ENCODE measurements around the gene SYT13. TPM values are rescaled to one million over a fixed set of nuclear protein-coding genes. Genes with fewer than 3 reads are reported as not detected.

The SYT13 gene
- total RNA-seq, 1 experiment from 2014 or later, result 1.4 TPM

DNA sequence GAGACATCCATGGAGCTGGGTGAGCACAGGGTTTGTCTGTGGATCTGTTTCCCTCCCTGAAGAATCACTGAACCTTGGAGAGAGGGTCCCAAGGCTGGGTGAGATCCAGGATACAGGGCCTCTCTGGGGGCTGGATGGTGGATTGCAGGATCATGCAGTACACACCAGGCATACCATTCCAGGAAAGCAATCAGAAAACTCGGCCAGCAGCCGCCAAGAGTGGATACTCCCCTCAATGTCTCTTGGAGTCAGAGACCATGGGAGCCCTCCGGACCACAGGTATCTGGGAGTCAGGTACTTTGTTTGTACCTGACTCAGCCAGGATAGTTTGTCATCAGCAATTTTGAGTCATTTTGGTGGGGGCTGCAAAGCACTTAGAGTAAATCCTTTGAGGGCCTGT, 14.6 kb upstream of the SYT13 start:
- ATAC-seq, result no peak
- no peaks in the 10 kb centered on the region for H3K36me3 ChIP-seq (ENCODE audit: control insufficient read depth in 1 of 2, insufficient read depth in 2 of 2, low read length in 2 of 2)
- H3K79me2 ChIP-seq (ENCODE audit: insufficient read depth, low read length), result no peaks in the 10 kb centered on the region
- BruUV-seq (replicated peaks), result no TSS peak
- ChIA-PET POLR2A (no interaction called here), CTCF (no interaction called here), RAD21 (ENCODE audit: low non-redundant PET in 1 of 2, low total read pairs in 2 of 2, uncharacterized antibody in 2 of 2, unreplicated experiment in 2 of 2) (no interaction called here)
- no peak overlapping the region for H3K4me2 ChIP-seq (ENCODE audit: low read length)
- H3K4me3 ChIP-seq (replicated peaks in 1 of 2; ENCODE audit: low read depth in 1 of 2, low read length in 2 of 2), result no peak overlapping the region
- H3K27ac ChIP-seq (ENCODE audit: low read depth, low read length), result no peak overlapping the region
- intact Hi-C loops (cut with micrococcal nuclease), result no loop called here
- TF ChIP-seq EZH2phosphoT487 (IDR thresholded peaks at IDR 0.05; ENCODE audit: borderline replicate concordance) (no peak), RAD21 (IDR thresholded peaks at IDR 0.05; ENCODE audit: low read depth) (no peak), ZNF274 (IDR thresholded peaks at IDR 0.05; ENCODE audit: low read depth, low read length) (no peak), EGR1 (IDR thresholded peaks at IDR 0.05; ENCODE audit: low read depth) (no peak), ZFX (IDR thresholded peaks at IDR 0.05) (no peak)
- no peaks in the 10 kb centered on the region for H3K27me3 ChIP-seq (ENCODE audit: insufficient read depth, low read length)
- DNase-seq (ENCODE audit: low read depth, low spot score), result no peak
- H3K9ac ChIP-seq (ENCODE audit: low read length), result no peak overlapping the region
- no peaks in the 10 kb centered on the region for H3K4me1 ChIP-seq (ENCODE audit: control insufficient read depth in 1 of 2, insufficient read depth in 2 of 2, low read length in 2 of 2)
- H4K20me1 ChIP-seq (ENCODE audit: insufficient read depth), result no peaks in the 10 kb centered on the region
- no peak overlapping the region for H2AFZ ChIP-seq (ENCODE audit: low read depth, low read length, poor library complexity, severe bottlenecking)
- no peaks in the 10 kb centered on the region for H3K9me2 ChIP-seq (ENCODE audit: insufficient read depth)
- H3K9me3 ChIP-seq (ENCODE audit: control insufficient read depth in 1 of 2, insufficient read depth in 1 of 2, low read depth in 1 of 2, low read length in 2 of 2), result no peaks in the 10 kb centered on the region

DNA sequence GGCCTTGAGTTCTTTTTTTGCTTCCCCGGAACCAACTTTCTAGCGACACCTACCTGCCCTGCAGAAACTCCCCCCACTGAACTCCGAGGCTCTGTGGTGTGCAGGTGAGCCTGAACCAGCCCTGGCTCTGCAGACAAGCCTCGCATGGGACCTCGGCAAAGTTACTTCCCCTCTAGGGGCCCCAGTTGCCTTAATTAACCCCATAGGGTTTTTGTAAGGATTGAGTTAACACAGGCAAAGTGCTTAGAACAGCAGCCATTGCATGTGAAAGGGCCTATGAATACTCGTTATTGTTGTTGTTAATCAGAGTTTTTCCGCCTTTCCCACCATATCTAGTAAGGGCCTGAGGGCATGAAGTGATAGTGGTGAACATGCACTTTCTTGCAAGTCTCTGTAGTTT, 12.6 kb upstream of the SYT13 start:
- no peak for DNase-seq (ENCODE audit: low read depth, low spot score)
- H3K27ac ChIP-seq (ENCODE audit: low read depth, low read length), result no peak overlapping the region
- no peaks in the 10 kb centered on the region for H3K27me3 ChIP-seq (ENCODE audit: insufficient read depth, low read length)
- RAD21 ChIA-PET (ENCODE audit: low non-redundant PET in 1 of 2, low total read pairs in 2 of 2, uncharacterized antibody in 2 of 2, unreplicated experiment in 2 of 2), result no interaction called here
- no peaks in the 10 kb centered on the region for H3K79me2 ChIP-seq (ENCODE audit: insufficient read depth, low read length)
- intact Hi-C loops (cut with micrococcal nuclease), result no loop called here
- H3K4me2 ChIP-seq (ENCODE audit: low read length), result no peak overlapping the region
- no peak for ATAC-seq
- no peaks in the 10 kb centered on the region for H3K9me2 ChIP-seq (ENCODE audit: insufficient read depth)
- no peaks in the 10 kb centered on the region for H3K4me1 ChIP-seq (ENCODE audit: control insufficient read depth in 1 of 2, insufficient read depth in 2 of 2, low read length in 2 of 2)
- TF ChIP-seq, protein P1, sequence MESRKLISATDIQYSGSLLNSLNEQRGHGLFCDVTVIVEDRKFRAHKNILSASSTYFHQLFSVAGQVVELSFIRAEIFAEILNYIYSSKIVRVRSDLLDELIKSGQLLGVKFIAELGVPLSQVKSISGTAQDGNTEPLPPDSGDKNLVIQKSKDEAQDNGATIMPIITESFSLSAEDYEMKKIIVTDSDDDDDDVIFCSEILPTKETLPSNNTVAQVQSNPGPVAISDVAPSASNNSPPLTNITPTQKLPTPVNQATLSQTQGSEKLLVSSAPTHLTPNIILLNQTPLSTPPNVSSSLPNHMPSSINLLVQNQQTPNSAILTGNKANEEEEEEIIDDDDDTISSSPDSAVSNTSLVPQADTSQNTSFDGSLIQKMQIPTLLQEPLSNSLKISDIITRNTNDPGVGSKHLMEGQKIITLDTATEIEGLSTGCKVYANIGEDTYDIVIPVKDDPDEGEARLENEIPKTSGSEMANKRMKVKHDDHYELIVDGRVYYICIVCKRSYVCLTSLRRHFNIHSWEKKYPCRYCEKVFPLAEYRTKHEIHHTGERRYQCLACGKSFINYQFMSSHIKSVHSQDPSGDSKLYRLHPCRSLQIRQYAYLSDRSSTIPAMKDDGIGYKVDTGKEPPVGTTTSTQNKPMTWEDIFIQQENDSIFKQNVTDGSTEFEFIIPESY (IDR thresholded peaks at IDR 0.05; ENCODE audit: extremely low read depth, insufficient replicate concordance, low read length), result no peak
- no peak for TF ChIP-seq SRF (IDR thresholded peaks at IDR 0.05; ENCODE audit: low read depth)
- TF ChIP-seq EZH2 (IDR thresholded peaks at IDR 0.05), result no peak
- no peak for TF ChIP-seq ZNF274 (IDR thresholded peaks at IDR 0.05; ENCODE audit: low read depth, low read length)
- no peak for TF ChIP-seq YY1 (IDR thresholded peaks at IDR 0.05; ENCODE audit: extremely low read depth, insufficient replicate concordance, low read depth, low read length)
- TF ChIP-seq, protein P2, sequence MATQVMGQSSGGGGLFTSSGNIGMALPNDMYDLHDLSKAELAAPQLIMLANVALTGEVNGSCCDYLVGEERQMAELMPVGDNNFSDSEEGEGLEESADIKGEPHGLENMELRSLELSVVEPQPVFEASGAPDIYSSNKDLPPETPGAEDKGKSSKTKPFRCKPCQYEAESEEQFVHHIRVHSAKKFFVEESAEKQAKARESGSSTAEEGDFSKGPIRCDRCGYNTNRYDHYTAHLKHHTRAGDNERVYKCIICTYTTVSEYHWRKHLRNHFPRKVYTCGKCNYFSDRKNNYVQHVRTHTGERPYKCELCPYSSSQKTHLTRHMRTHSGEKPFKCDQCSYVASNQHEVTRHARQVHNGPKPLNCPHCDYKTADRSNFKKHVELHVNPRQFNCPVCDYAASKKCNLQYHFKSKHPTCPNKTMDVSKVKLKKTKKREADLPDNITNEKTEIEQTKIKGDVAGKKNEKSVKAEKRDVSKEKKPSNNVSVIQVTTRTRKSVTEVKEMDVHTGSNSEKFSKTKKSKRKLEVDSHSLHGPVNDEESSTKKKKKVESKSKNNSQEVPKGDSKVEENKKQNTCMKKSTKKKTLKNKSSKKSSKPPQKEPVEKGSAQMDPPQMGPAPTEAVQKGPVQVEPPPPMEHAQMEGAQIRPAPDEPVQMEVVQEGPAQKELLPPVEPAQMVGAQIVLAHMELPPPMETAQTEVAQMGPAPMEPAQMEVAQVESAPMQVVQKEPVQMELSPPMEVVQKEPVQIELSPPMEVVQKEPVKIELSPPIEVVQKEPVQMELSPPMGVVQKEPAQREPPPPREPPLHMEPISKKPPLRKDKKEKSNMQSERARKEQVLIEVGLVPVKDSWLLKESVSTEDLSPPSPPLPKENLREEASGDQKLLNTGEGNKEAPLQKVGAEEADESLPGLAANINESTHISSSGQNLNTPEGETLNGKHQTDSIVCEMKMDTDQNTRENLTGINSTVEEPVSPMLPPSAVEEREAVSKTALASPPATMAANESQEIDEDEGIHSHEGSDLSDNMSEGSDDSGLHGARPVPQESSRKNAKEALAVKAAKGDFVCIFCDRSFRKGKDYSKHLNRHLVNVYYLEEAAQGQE (IDR thresholded peaks at IDR 0.05; ENCODE audit: low read depth), result no peak
- TF ChIP-seq CEBPB (IDR thresholded peaks at IDR 0.05; ENCODE audit: low read depth), result no peak
- no peak for TF ChIP-seq POLR2AphosphoS5 (IDR thresholded peaks at IDR 0.05; ENCODE audit: low read depth, low read length)
- no peak for TF ChIP-seq EZH2phosphoT487 (IDR thresholded peaks at IDR 0.05; ENCODE audit: borderline replicate concordance)
- TF ChIP-seq EGR1 (IDR thresholded peaks at IDR 0.05; ENCODE audit: low read depth), result no peak
- no peak for TF ChIP-seq RAD21 (IDR thresholded peaks at IDR 0.05; ENCODE audit: low read depth)
- TF ChIP-seq ELF1 (IDR thresholded peaks at IDR 0.05; ENCODE audit: borderline replicate concordance, low read depth), result no peak
- TF ChIP-seq, protein P3, sequence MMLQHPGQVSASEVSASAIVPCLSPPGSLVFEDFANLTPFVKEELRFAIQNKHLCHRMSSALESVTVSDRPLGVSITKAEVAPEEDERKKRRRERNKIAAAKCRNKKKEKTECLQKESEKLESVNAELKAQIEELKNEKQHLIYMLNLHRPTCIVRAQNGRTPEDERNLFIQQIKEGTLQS (IDR thresholded peaks at IDR 0.05), result no peak
- TF ChIP-seq CBX3 (IDR thresholded peaks at IDR 0.05; ENCODE audit: low read depth), result no peak
- TF ChIP-seq FOSL1 (IDR thresholded peaks at IDR 0.05; ENCODE audit: low read depth), result no peak
- H2AFZ ChIP-seq (ENCODE audit: low read depth, low read length, poor library complexity, severe bottlenecking), result no peak overlapping the region
- BruUV-seq (replicated peaks), result no TSS peak
- CTCF ChIA-PET, result no interaction called here
- POLR2A ChIA-PET, result no interaction called here
- H3K4me3 ChIP-seq (replicated peaks in 1 of 2; ENCODE audit: low read depth in 1 of 2, low read length in 2 of 2), result no peak overlapping the region
- H3K9me3 ChIP-seq (ENCODE audit: control insufficient read depth in 1 of 2, insufficient read depth in 1 of 2, low read depth in 1 of 2, low read length in 2 of 2), result no peaks in the 10 kb centered on the region
- no peaks in the 10 kb centered on the region for H3K36me3 ChIP-seq (ENCODE audit: control insufficient read depth in 1 of 2, insufficient read depth in 2 of 2, low read length in 2 of 2)
- no peak overlapping the region for H3K9ac ChIP-seq (ENCODE audit: low read length)
- no peaks in the 10 kb centered on the region for H4K20me1 ChIP-seq (ENCODE audit: insufficient read depth)
